GM19193 (cell line): ENCODE measurements around the gene CCDC157.

Source experiments
- POLR2A ChIP-seq: IDR thresholded peaks from 4 replicates; pipeline ENCODE4 v1.6.1; 2011; ENCODE audit not compliant: insufficient read depth, insufficient read length; ENCODE audit errors: extremely low read depth

Gene CCDC157

DNA sequence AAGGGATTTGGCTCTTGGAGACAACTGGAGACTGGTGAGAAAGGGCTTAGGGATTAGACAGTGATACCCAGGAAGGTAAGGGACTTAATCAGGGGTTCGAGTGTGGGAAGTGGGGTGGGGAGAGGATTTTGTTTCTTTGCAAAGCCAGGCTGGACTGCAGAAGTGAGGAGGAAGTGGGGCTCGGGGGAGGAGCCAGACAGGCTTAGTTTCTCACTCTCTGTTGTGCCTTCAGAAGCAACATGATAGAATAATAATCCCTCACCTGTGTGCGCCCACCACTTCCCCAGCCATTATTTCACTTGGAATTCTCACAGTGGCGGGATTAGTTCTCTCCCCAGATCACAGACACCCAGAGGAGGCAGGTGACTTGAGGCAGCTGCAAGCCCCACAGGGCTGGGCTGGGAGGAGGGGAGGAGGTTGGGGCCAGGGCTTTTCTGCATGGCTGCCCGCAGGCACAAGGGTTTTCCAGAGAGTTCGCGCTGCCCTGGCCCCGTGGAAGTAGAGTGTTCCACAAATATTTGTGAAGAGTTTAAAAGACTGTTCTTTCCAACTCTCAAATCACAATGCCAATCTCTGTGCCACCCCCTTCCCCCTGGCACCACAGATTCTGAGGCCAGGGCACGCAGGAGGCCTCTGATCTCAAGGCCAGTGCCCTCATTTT is 36.0 kb downstream of the CCDC157 start:
- TF ChIP-seq POLR2A: no peak

DNA sequence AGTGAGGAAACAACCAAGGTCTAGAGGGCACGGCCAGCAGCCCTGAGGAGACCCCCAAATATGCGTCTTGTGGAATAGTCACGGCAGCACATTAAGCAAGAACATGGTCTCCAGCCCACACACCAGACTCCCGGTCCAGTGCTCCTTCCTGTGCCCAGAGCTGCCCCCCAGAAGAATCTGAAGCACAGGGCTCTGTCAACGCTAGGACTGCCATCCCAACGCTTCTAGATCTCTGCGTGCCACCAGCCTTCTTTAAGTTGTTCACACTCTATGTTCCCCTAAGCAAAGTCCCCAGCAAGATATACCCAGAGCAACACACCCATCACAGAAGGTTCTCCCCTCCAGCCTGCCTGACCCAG is 36.5 kb downstream of the CCDC157 start:
- TF ChIP-seq POLR2A: no peak

DNA sequence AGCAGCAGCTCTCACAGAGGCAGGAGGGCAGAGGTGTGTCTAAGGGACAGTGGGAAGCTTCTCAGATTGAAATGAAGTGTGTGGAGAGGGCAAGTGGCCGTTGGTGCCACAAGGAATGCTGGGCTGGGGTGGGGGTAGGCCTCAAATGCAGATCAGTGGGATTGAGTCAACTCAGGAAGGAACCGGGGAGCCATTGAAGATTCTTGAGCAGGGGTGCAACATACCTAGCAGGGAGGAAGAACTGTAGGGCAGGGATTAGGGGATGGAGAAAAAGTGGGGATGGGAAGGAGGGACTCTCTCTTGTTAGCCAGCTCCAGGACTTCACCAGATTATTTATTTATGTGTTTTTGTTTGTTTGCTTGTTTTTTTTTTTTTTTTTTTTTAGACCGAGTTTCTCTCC is 37.1 kb downstream of the CCDC157 start:
- TF ChIP-seq POLR2A: no peak

DNA sequence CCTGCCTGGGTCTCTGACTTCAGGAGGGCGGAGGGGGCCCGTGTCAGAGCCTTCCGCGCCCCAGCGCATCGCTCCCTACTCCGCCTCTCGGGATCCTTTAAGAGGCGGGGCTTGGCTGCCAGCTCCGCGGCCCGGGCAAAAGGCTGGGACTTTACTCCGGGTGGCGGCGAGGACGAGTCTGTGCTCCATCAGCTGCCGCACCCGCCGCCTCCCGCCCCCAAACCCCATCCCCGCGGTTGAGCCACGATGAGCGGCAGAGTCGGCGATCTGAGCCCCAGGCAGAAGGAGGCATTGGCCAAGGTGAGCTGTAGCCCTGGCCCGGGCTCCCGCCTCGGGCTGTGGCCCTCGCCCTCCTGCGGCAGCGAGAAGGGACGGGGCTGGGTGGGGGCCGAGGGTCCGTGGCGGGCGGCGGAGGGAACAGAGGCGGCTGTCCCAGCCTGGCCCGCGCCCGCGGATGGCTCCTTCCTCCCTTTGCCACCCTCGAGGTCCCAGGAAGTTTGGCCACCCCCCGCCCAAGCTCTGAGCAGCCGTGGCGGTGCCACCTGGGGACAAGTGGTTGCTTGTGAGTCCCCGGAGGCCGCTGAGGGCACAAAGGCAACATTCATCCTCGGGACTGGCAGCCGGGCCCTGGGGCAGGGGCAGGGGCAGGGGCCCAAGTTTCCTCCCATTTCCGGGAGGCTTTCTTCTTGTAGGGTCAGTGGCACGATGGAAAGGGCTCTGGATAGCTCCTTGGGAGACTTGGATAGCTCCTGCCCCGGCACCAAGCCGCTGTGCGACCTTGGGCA is 40.3 kb downstream of the CCDC157 start, which contains the start of gene SEC14L2:
SEC14L2 (plus strand) TSS at position 148 of the 785 bp plus-strand sequence; CDS start at position 247, 99 bp downstream.
- TF ChIP-seq POLR2A: no peak

DNA sequence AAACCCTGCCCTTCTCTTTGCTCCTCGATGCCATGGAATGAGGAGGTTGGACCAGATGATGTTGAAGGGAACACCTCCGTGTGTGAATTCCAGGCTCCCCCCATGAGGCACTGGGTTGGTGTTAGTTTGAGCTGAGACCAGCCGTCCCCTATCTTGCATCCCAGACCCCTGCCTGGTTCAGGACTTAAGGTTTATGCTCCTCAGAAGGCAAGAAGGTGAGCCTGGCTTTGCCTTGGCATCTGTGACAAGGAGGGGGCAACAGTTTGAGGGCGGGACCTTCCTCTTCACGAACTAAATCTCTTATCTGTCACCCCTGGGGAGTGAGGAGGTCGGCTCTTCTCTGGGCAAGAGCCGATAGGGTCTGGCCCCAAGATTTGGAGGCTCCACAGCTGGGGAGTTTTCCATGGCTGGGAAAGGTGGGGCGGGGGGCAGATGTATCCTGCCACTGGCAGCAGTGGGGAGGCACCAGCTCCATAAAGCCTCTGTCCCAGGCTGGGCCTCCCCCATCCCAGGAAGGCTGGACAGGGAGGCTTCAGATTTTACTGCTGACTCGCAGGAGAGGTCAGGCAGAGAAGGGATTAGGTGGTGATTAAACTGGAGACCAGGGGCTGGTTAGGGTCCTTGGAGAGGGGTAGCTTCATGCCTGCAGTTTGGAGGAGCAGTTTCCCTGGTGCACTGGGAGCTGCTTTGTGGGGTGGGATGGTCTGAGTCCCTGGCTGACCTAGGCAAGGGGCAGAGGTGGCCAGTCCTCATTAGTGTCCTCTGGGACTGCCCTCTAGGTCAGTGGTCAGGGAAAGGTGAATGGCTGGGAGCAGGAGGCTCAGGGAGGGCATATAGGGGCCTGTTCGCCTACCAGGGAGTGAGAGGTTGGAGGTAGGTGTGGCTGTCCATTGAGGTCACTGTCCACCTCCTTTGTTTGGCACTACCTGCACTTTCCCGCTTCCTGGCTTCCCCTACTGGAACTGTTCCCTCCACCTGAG is 41.1 kb downstream of the CCDC157 start:
- no peak for TF ChIP-seq POLR2A

DNA sequence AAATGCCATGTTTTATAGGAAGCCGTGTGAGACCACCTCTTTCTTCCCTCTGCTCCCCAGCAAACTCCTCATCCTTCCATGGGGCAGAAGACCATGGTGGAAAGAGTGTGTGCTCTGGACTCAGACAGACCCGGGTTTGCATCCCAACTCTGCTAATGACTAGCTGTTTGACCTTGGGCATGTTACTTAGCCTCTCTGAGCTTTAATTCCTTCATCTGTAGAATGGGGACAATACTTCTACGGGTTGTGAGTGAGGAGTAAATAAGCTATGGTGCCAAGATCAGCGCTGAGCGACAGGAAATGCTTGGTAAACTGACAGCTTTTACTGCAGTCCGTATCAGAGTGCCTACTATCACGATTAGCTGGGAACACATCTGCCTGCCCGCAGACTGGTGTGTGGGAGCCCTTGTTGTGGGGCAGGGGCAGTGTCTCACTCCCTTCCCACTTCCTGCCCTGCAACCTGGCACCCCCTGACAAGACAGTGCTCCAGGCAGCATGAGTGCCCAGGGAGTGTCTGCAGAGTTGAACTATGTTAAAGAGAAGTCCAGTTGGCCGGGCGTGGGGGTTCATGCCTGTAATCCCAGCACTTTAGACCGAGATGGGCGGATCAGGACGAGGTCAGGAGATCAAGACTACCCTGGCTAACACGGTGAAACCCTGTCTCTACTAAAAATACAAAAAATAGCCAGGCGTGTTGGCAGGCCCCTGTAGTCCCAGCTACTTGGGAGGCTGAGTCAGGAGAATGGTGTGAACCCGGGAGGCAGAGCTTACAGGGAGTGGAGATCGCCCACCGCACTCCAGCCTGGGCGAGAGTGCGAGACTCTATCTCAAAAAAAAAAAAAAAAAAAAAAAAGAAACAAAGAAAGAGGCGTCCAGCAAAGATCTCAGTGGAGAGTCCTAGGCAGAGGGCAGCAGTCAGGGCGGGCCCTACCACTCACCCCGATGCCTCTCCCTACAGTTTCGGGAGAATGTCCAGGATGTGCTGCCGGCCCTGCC is 42.2 kb downstream of the CCDC157 start:
- TF ChIP-seq POLR2A: no peak

DNA sequence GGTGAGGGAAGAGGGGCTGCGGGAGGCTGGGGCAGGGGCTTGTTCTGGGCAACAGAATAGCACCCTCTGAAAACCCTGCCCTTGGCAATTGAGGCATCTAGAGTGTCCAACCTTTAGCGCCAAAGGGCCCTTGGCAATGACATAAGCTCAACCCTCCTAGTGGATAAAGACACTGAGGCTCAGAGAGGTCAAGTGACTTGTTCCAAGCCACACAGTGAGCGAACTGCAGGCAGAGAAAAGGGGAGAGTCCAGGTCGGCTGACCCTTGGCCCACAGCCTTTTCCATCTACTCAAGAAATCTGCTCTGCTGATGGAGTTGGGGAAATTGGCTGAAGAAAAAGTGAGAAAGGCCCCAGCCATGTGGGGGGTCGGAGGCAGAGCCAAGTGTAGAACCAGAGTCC is 42.9 kb downstream of the CCDC157 start:
- TF ChIP-seq POLR2A: no peak

DNA sequence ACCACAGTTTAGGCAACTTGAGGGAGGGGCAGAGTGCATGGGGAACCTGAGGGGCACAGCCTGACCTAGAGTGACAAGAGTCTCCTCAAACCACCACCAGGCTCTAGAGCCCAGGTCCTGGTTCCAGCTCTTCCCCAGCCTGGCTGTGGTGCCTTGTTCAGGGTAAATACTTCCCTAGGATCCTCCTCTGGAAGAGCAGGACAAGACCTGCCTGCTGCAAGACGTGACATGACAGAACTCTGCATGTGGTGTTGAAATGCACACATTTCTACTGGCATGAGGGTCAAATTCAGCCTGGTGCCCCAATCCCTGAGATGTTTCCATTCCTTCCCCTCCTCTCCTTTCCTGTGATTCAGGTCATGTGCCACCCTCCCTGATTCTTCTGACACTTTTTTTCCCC is 43.4 kb downstream of the CCDC157 start:
- no peak for TF ChIP-seq POLR2A

DNA sequence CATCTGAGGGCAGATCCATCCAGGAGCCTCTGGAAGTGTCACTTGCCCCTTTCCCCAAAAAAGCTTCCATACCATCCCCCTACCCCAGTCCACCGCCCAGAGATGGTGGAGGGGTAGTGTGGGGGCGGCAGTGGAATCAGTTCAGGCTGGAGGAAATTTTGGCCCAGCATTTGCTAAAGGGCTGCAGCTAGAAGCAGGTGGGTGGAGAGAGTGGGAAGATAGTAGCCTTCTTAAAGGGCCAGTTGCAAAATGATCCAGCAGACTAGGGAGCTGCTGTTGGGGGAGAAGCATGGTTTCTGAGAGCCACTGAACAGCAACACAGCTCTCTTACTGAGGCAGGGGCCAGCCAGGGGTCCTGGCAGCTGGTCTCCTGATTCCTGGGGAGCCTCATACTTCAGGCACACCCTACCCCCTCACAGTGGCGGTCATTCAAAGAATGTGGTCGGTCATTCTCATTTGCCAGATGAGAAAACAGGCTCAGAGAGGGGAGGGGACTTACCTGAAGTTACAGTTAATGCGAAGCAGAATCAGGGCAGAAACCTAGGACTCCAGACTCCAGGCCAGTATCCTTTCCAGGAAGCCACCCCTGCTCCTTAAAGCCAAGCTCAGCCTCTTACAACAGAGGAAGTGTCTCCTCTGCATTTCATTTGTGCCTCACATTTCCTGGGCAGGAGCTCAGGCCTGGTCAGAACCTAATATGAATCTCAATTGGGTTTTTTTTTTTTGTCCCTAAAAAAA is 45.4 kb downstream of the CCDC157 start:
- no peak for TF ChIP-seq POLR2A

DNA sequence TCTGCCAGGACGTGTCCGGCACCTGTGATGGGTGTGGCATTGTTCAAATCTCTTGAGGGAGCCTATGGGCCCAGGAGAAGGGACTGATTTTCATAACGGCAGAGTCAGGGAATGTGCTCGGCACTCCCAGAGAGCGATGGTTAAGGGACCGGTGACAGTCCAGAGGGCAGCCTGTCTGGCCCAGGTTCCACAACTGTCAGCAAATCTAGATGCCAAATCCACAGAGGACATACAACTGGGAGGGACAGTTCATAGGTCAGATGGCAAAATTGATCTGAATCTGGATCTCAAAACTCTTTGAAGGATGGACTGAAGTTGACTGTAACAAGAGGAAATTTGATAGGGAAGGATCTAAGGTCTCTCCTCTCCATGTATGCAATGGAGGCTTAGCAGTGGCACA is 47.5 kb downstream of the CCDC157 start:
- TF ChIP-seq POLR2A: no peak

DNA sequence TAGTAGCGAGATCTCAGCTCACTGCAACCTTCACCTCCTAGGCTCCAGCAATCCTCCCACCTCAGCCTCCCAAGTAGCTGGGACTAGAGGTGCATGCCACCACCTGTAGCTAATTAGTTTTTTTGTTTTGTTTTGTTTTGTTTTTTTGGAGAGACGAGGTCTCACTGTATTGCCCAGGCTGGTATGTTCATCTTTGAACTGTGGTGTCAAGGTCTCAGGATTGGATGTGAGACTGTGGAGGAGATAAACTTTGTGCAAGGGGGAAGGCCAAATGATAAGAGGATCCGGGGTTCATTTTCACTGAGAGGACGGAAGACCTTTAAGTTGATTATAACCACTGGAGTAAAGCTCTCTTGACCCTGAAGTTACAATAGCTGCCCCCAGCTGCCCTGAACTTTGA is 48.9 kb downstream of the CCDC157 start:
- TF ChIP-seq POLR2A: no peak

DNA sequence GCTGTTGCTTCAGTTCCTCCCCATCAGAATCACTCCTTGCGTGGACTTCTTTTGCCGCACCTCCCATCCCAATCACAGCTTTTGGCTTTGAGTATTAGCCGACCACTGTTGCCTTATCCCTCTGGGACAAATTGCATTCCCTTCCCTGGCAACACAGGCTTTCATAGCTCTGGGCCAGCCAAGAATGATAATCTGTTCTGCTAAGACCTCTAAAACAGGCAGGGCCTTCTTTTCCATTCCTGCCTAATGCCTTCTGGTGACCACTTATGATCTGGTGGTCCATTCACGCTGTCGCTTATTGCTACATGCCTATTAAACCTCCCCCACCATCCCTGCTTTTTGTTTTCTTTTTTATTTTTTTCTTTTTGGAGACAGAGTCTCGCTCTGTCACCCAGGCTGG is 49.6 kb downstream of the CCDC157 start:
- TF ChIP-seq POLR2A: no peak

DNA sequence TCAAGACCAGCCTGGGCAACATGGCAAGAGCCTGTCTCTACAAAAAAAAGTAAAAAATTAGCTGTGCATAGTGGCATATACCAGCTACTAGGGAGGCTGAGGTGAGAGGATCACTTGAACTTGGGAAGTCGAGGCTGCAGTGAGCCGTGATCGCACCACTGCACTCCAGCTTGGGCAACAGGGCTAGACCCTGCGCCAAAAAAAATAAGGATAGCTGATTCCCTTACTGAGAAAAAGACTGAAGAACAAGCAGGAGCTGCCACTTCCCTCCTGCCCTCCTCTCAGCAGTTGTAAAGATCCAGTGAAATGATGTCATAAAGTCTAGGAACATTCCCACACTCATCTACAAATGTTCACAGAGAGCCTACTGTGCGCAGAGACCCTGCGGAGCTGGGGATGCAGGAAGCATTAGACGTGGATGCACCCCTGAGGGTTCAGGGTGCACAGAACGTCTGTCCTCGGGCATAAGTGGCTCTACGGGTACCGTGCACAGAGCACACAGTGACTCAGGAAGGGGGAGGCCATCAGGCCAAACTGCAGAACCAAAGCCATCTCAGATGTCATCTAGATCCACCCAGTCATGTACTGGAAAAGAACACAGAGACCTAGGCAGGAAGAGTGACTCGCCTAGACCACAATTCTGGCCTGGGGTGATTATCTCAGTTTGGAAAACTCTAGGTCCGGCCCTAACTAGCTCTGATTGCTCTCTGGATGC is 51.7 kb downstream of the CCDC157 start:
- TF ChIP-seq POLR2A: no peak
